OCI-LY1 (cell line): ENCODE data around the gene NELFCD.
A peak's percentile ranks its signal among the peaks of the same experiment; 100 is the strongest.
"Not testable (repeated sequence)": the region's sequence is repeated elsewhere in the genome, so short reads cannot be mapped to it uniquely, and the experiment has no call there.

ENCODE experiments used
- H2AFZ ChIP-seq: fragments of 200-600 bp; sonication (generic), shearing (Covaris generic); 2 replicates; pipeline ENCODE4 v1.6.0; 2014; ENCODE audit warnings: antibody characterized with exemption, mild to moderate bottlenecking, low read length
- H3F3A ChIP-seq: fragments of 200-600 bp; sonication (generic), shearing (Covaris generic); 2 replicates; pipeline ENCODE4 v1.6.0; 2014; ENCODE audit warnings: mild to moderate bottlenecking, antibody characterized with exemption, low read length, moderate library complexity; ENCODE audit not compliant: insufficient read depth
- H3K27ac ChIP-seq: fragments of 200-600 bp; sonication (generic); 2 replicates; pipeline ENCODE4 v1.5.1; 2014; ENCODE audit warnings: low read length, mixed run types, mild to moderate bottlenecking, low read depth; ENCODE audit not compliant: poor library complexity, severe bottlenecking
- H3K27me3 ChIP-seq: fragments of 200-600 bp; sonication (generic); 2 replicates; pipeline ENCODE4 v1.6.0; 2014; ENCODE audit warnings: antibody characterized with exemption, mild to moderate bottlenecking, low read length, moderate library complexity; ENCODE audit not compliant: insufficient read depth
- H3K36me3 ChIP-seq: fragments of 200-600 bp; sonication (generic); 2 replicates; pipeline ENCODE4 v1.6.1; 2014; ENCODE audit warnings: mild to moderate bottlenecking, antibody characterized with exemption, low read length, moderate library complexity, mixed read lengths; ENCODE audit not compliant: insufficient read depth
- H3K4me1 ChIP-seq: fragments of 200-600 bp; sonication (generic); 2 replicates; pipeline ENCODE4 v1.5.1; 2014; ENCODE audit warnings: mild to moderate bottlenecking, low read length, moderate library complexity; ENCODE audit not compliant: insufficient read depth, severe bottlenecking
- H3K4me2 ChIP-seq: fragments of 200-600 bp; sonication (generic), shearing (Covaris generic); 2 replicates; pipeline ENCODE4 v1.6.1; 2014; ENCODE audit warnings: low read length
- H3K4me3 ChIP-seq: fragments of 200-600 bp; sonication (generic); 2 replicates; pipeline ENCODE4 v1.5.1; 2014; ENCODE audit warnings: low read length, low read depth, mild to moderate bottlenecking, mixed read lengths; ENCODE audit not compliant: poor library complexity, severe bottlenecking
- H3K79me2 ChIP-seq: fragments of 200-600 bp; shearing (Covaris generic); 2 replicates; pipeline ENCODE4 v1.6.1; 2016; ENCODE audit warnings: mixed run types, low read length, mixed read lengths; ENCODE audit not compliant: insufficient read depth
- H3K9ac ChIP-seq: fragments of 200-600 bp; sonication (generic), shearing (Covaris generic); 2 replicates; pipeline ENCODE4 v1.6.1; 2014; ENCODE audit warnings: mild to moderate bottlenecking, low read length, mixed read lengths
- H3K9me2 ChIP-seq: fragments of 200-600 bp; sonication (generic), shearing (Covaris generic); 2 replicates; pipeline ENCODE4 v1.6.1; 2014; ENCODE audit warnings: low read depth, mild to moderate bottlenecking, low read length, mixed read lengths
- H3K9me3 ChIP-seq: fragments of 200-600 bp; shearing (Covaris generic); 2 replicates; pipeline ENCODE4 v1.6.1; 2014; ENCODE audit warnings: low read length, mixed read lengths
- H4K20me1 ChIP-seq: fragments of 200-600 bp; sonication (generic), shearing (Covaris generic); 2 replicates; pipeline ENCODE4 v1.6.0; 2016; ENCODE audit warnings: mild to moderate bottlenecking, low read length; ENCODE audit not compliant: insufficient read depth
- EZH2 ChIP-seq: fragments of 200-600 bp; sonication (generic), shearing (Covaris generic); IDR thresholded peaks from 2 replicates; pipeline ENCODE4 v1.8.0; 2017; ENCODE audit warnings: borderline replicate concordance, mixed run types, mild to moderate bottlenecking, antibody characterized with exemption, low read length, moderate library complexity, mixed read lengths
- TF ChIP-seq, protein P1 (sequence below): fragments of 200-600 bp; sonication (generic), shearing (Covaris generic); IDR thresholded peaks from 2 replicates; pipeline ENCODE4 v1.5.1; 2017; ENCODE audit warnings: mild to moderate bottlenecking, antibody characterized with exemption, low read length, moderate library complexity, mixed read lengths

NELFCD gene

DNA sequence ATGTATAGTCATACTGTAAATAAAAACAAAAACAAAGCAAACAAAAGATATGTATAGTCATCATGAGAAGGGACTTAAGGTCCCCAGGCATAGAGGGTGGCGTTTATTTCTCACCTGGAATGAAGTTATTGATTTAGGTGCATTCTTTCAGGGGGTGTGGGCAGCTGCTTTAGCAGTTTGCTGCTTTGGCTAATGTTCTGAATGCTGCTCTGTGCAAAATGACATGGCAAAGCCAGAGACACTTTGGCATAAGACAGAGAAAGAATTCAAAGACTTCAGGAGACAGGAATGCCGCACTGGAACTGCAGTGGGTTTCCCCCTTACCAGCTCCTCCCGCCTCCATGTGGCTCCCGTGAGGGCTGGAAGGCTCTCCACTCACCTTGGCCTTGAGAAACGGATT, 36.4 kb upstream of the NELFCD start:
- Histone ChIP-seq H3K4me2 (no peak overlapping the region), H3K27me3 (no peaks in the 10 kb centered on the region), H3K36me3 (no peaks in the 10 kb centered on the region), H3F3A (no peaks in the 10 kb centered on the region), H3K4me3 (no peak overlapping the region), H2AFZ (no peak overlapping the region), H3K79me2 (no peaks in the 10 kb centered on the region), H3K9ac (no peak overlapping the region), H3K9me2 (no peaks in the 10 kb centered on the region), H3K4me1 (no peaks in the 10 kb centered on the region), H3K9me3 (no peaks in the 10 kb centered on the region), H4K20me1 (no peaks in the 10 kb centered on the region), H3K27ac (no peak overlapping the region)
- no peak for TF ChIP-seq EZH2
- TF ChIP-seq, protein P1, sequence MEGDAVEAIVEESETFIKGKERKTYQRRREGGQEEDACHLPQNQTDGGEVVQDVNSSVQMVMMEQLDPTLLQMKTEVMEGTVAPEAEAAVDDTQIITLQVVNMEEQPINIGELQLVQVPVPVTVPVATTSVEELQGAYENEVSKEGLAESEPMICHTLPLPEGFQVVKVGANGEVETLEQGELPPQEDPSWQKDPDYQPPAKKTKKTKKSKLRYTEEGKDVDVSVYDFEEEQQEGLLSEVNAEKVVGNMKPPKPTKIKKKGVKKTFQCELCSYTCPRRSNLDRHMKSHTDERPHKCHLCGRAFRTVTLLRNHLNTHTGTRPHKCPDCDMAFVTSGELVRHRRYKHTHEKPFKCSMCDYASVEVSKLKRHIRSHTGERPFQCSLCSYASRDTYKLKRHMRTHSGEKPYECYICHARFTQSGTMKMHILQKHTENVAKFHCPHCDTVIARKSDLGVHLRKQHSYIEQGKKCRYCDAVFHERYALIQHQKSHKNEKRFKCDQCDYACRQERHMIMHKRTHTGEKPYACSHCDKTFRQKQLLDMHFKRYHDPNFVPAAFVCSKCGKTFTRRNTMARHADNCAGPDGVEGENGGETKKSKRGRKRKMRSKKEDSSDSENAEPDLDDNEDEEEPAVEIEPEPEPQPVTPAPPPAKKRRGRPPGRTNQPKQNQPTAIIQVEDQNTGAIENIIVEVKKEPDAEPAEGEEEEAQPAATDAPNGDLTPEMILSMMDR, result no peak

DNA sequence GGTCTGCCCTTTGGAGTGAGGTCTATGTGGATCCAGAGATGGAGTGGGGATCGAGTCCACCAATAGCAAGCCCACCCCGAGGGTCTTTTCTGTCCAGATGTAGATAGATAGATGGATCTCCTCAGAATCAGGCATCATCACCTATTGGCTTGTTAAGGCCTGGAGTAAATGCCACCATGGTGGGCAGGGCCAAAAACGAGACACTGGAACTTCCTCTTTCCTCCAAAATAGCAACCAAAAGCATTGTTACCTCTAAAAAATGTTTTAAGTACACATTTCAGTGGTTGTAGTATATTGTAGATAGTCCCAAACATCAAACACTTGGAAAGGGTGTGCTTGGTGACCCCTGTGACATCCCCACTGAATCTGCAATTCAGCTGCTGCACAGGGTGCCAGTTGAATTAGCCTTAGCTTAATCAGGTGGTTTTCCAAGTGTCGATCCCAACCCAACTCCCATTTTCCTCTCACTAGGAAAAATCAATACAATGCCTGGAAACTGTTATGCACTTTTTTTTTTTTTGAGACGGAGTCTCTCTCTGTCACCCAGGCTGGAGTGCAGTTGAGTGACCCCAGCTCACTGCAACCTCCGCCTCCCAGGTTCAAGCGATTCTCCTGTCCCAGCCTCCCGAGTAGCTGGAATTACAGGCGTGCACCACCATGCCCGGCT, 35.0 kb upstream of the NELFCD start:
- no peaks in the 10 kb centered on the region for H3K9me2 ChIP-seq
- no peak overlapping the region for H3K9ac ChIP-seq
- H3K4me2 ChIP-seq, result no peak overlapping the region

GRCh38 chr20:58947797-58948388, 33.2 kb upstream of the NELFCD start:
- not testable (repeated sequence) for H3K27me3 ChIP-seq, H3K9me2 ChIP-seq, H3K4me1 ChIP-seq, H3K36me3 ChIP-seq, H2AFZ ChIP-seq, H3K9ac ChIP-seq, H3K79me2 ChIP-seq, H4K20me1 ChIP-seq, H3K27ac ChIP-seq, H3K9me3 ChIP-seq, H3K4me2 ChIP-seq, H3F3A ChIP-seq, H3K4me3 ChIP-seq

More for the DNA sequence above, 35.0 kb upstream of the NELFCD start:
- H3K27ac ChIP-seq, result no peak overlapping the region
- H3K4me1 ChIP-seq, result no peaks in the 10 kb centered on the region
- no peak overlapping the region for H2AFZ ChIP-seq
- no peaks in the 10 kb centered on the region for H3F3A ChIP-seq
- no peaks in the 10 kb centered on the region for H4K20me1 ChIP-seq
- TF ChIP-seq EZH2, result no peak
- TF ChIP-seq, protein P1, result no peak
- H3K36me3 ChIP-seq, result no peaks in the 10 kb centered on the region
- no peaks in the 10 kb centered on the region for H3K27me3 ChIP-seq
- H3K79me2 ChIP-seq, result no peaks in the 10 kb centered on the region
- no peak overlapping the region for H3K4me3 ChIP-seq
- H3K9me3 ChIP-seq, result no peaks in the 10 kb centered on the region

- no peaks in the 10 kb centered on the region for H4K20me1 ChIP-seq
- H3K9me2 ChIP-seq, result no peaks in the 10 kb centered on the region
- H3K27me3 ChIP-seq, result no peaks in the 10 kb centered on the region
Observed at GRCh38 chr20:58950603-58951002, 30.5 kb upstream of the NELFCD start.

More at GRCh38 chr20:58950603-58951002, 30.5 kb upstream of the NELFCD start:
- no peak overlapping the region for H2AFZ ChIP-seq
- no peak overlapping the region for H3K27ac ChIP-seq
- H3F3A ChIP-seq, result no peaks in the 10 kb centered on the region; the same call in 1 of the 2 replicates
- H3K4me3 ChIP-seq, result no peak overlapping the region
- H3K79me2 ChIP-seq, result no peaks in the 10 kb centered on the region
- no peak overlapping the region for H3K9ac ChIP-seq
- TF ChIP-seq EZH2, result no peak
- TF ChIP-seq, protein P1, result 0 out of 2 replicates have a peak, but pooled peaks have one; percentile 4
- no peaks in the 10 kb centered on the region for H3K4me1 ChIP-seq
- H3K36me3 ChIP-seq, result no peaks in the 10 kb centered on the region
- no peaks in the 10 kb centered on the region for H3K9me3 ChIP-seq
- H3K4me2 ChIP-seq, result no peak overlapping the region
